ENCODE measurements around the gene GNB1. TPM values are rescaled to one million over a fixed set of nuclear protein-coding genes. Genes with fewer than 3 reads are reported as not detected.

Gene GNB1
- total and polyA plus RNA-seq, 3 donors from 2014 or later = 223 to 256 (median 240) TPM

DNA sequence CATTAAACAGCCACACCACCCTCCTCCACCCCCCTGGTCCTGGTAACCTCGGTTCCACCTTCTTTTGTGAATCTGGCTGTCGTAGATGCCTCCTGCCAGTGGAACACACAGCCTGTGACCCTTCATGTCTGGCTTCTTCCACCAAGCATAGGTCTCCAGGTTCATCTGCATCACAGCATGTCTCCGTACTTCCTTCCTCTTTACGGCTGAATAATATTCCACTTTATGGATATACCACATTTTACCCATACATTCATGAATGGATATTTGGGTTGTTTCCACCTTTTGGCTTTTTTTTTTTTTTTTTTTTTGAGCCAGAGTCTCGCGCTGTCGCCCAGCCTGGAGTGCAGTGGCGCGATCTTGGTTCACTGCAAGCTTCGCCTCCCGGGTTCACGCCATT is 12.3 kb upstream of the GNB1 start:
- no peak overlapping the region for H3K4me3 ChIP-seq
- H3K4me1 ChIP-seq = peaks cover 8% of the 10 kb centered on the region
- H3K36me3 ChIP-seq (ENCODE audit: low read depth, missing control alignments) = no peaks in the 10 kb centered on the region
- intact Hi-C loops (cut with DNase I; ENCODE audit: low total_unique reads) = loop anchor here (10.0 kb wide), 1 partner anchor 128 kb away; the partner anchor contains the start of gene NADK
- H3K27ac ChIP-seq = no peak overlapping the region
- DNase-seq = no peak
- no peaks in the 10 kb centered on the region for H3K9me3 ChIP-seq
- TF ChIP-seq, protein P1, sequence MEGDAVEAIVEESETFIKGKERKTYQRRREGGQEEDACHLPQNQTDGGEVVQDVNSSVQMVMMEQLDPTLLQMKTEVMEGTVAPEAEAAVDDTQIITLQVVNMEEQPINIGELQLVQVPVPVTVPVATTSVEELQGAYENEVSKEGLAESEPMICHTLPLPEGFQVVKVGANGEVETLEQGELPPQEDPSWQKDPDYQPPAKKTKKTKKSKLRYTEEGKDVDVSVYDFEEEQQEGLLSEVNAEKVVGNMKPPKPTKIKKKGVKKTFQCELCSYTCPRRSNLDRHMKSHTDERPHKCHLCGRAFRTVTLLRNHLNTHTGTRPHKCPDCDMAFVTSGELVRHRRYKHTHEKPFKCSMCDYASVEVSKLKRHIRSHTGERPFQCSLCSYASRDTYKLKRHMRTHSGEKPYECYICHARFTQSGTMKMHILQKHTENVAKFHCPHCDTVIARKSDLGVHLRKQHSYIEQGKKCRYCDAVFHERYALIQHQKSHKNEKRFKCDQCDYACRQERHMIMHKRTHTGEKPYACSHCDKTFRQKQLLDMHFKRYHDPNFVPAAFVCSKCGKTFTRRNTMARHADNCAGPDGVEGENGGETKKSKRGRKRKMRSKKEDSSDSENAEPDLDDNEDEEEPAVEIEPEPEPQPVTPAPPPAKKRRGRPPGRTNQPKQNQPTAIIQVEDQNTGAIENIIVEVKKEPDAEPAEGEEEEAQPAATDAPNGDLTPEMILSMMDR (IDR thresholded peaks at IDR 0.05) = no peak
- no peak for TF ChIP-seq POLR2A (IDR thresholded peaks at IDR 0.05)
- no peaks in the 10 kb centered on the region for H3K27me3 ChIP-seq
- WGBS, 2 donors = 96 to 99% methylated on average over 12 of the region's 12 CpGs

DNA sequence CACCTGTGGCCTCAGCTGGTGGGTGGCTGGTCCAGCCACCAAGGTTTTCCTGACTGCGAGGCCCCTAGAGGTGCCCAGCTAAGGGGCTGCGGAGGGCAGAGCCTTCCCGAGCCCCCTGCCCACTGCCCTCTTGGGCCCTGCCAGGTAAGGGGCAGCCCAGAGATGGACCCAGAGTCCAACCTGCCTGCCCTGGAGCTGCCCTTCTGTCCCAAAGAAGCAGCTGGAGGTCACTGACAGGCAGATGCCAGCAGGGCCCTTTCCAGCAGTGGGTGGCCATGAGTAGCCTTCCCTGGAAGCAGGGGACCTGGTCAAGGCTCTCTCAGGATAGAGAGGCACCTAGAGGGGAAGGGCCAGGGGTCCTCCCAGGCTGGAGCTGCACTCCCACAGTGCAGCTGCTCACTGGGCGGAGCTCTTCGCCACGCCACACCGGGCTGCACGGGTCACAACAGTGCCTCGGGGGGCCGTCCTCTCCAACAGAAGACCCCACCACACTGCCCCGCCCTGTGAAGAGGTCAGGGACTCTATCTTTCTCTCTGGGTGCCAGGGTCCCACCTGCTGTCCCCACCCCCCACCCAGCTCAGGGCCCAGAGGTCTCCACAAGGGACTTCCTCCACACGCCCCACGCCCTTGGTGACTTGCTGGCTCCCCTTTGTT is 10.9 kb upstream of the GNB1 start:
- Histone ChIP-seq H3K4me1 (peaks cover 5% of the 10 kb centered on the region), H3K27ac (no peak overlapping the region), H3K9me3 (no peaks in the 10 kb centered on the region), H3K4me3 (no peak overlapping the region), H3K36me3 (ENCODE audit: low read depth, missing control alignments) (no peaks in the 10 kb centered on the region), H3K27me3 (no peaks in the 10 kb centered on the region)
- 75 to 85% methylated on average over 9 to 13 of the region's 13 CpGs for WGBS, 2 donors
- no peak for DNase-seq
- intact Hi-C loops (cut with DNase I; ENCODE audit: low total_unique reads) = loop anchor here (10.0 kb wide), 1 partner anchor 127 kb away; the partner anchor contains the start of gene NADK
- TF ChIP-seq, protein P1 (IDR thresholded peaks at IDR 0.05) = no peak
- no peak for TF ChIP-seq POLR2A (IDR thresholded peaks at IDR 0.05)

DNA sequence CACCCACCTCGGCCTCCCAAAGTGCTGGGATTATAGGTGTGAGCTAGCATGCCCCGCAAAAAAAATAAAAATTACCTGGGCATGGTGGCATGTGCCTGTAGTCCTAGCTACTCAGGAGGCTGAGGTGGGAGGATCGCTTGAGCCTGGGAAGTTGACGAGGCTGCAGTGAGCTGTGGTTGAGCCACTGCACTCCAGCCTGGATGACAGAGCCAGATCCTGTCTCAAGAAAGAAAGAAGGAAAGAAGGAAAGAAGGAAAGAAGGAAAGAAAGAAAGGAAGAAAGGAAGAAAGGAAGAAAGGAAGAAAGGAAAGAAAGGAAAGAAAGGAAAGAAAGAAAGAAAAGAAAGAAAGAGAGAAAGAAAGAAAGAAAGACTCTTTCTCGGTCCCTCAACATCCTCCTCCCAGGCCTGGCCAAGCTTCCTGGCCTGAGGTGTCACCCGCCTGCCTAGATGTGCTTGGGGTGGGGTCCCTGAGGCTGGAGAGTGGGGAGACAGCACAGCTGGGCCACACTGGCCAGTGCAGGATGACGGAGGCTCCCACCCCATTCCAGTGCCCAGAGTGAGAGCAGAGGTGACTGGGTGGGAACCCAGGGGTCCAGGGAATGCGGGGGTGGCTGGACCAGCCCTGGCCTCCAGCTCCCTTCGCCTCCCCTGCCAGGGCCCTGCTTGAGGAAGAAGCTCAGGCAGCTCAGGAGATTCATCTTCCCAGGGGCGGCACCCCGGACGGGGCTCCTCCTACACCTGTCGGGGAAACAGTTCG is 10.2 kb upstream of the GNB1 start:
- 74 to 82% methylated on average over 11 to 14 of the region's 14 CpGs for WGBS, 2 donors
- no peak for TF ChIP-seq POLR2A (IDR thresholded peaks at IDR 0.05)
- TF ChIP-seq, protein P1 (IDR thresholded peaks at IDR 0.05) = no peak

DNA sequence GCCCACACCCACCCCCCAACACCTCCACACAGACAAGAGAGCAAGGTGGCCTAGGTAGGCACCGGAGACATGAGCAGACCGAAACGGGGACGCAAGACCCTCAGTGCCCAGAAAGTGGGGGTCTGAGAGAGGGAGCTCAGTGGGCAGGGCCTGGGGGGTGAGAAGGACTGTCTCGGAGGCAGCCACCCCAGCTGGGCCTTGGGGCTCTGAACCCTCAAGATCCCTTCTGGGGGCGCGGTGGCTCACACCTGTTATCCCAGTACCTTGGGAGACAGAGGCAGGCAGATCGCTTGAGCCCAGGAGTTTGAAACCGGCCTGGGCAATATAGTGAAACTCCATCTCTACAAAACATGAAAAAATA is 9.1 kb upstream of the GNB1 start:
- no peak for DNase-seq
- WGBS, 2 donors = 90 to 97% methylated on average over 5 to 9 of the region's 9 CpGs

More for the DNA sequence above, 10.2 kb upstream of the GNB1 start:
- Histone ChIP-seq H3K4me3 (no peak overlapping the region), H3K27me3 (no peaks in the 10 kb centered on the region), H3K4me1 (peaks cover 3% of the 10 kb centered on the region), H3K36me3 (ENCODE audit: low read depth, missing control alignments) (no peaks in the 10 kb centered on the region), H3K27ac (no peak overlapping the region), H3K9me3 (no peaks in the 10 kb centered on the region)
- intact Hi-C loops (cut with DNase I; ENCODE audit: low total_unique reads) = loop anchor here (10.0 kb wide), 1 partner anchor 126 kb away; the partner anchor contains the start of gene NADK
- DNase-seq = no peak

More for the DNA sequence above, 9.1 kb upstream of the GNB1 start:
- no peaks in the 10 kb centered on the region for H3K9me3 ChIP-seq
- H3K4me3 ChIP-seq = no peak overlapping the region
- no peak overlapping the region for H3K27ac ChIP-seq
- H3K4me1 ChIP-seq = peaks cover 3% of the 10 kb centered on the region
- TF ChIP-seq, protein P1 (IDR thresholded peaks at IDR 0.05) = no peak
- TF ChIP-seq POLR2A (IDR thresholded peaks at IDR 0.05) = no peak
- H3K27me3 ChIP-seq = no peaks in the 10 kb centered on the region
- intact Hi-C loops (cut with DNase I; ENCODE audit: low total_unique reads) = loop anchor here (10.0 kb wide), 1 partner anchor 125 kb away; the partner anchor contains the start of gene NADK
- H3K36me3 ChIP-seq (ENCODE audit: low read depth, missing control alignments) = no peaks in the 10 kb centered on the region

All from testis (tissue), 3 donors.